CD4-positive, alpha-beta memory T cell (primary cell): Measurements from ENCODE around the gene SLC7A6. TPM values are rescaled to one million over a fixed set of nuclear protein-coding genes. Genes with fewer than 3 reads are reported as not detected.
A peak's percentile ranks its signal among the peaks of the same experiment; 100 is the strongest.

Experiments
- CTCF ChIA-PET: fragments of 350-600 bp; sonication (Branson Sonifier 250); formaldehyde crosslinking; loops from one replicate; lab custom pipeline; 2021; ENCODE audit warnings: inconsistent platforms; ENCODE audit not compliant: partially characterized antibody; lab: Charles Lee
- POLR2A ChIA-PET: fragments of 350-600 bp; sonication (Branson Sonifier 250); formaldehyde crosslinking; loops from one replicate; lab custom pipeline; 2021; ENCODE audit not compliant: partially characterized antibody; lab: Charles Lee
- DNase-seq, 5 donors: peaks; one replicate each; pipeline versions ENCODE4 v3.0.0 to v3.0.0-alpha.2; 2020 to 2022; ENCODE audit warnings: mixed read lengths in 1 of 5
- H3K27ac ChIP-seq: one replicate; pipeline ENCODE4 v1.7.0; 2013; ENCODE audit warnings: low read depth, low read length
- H3K27me3 ChIP-seq: 2 replicates; pipeline ENCODE4 v1.7.0; 2013; ENCODE audit warnings: mild to moderate bottlenecking, low read length, moderate library complexity; ENCODE audit not compliant: insufficient read depth
- H3K36me3 ChIP-seq: 2 replicates; pipeline ENCODE4 v1.7.0; 2013; ENCODE audit warnings: mild to moderate bottlenecking, low read length, moderate library complexity; ENCODE audit not compliant: insufficient read depth
- H3K4me1 ChIP-seq: 2 replicates; pipeline ENCODE4 v1.7.0; 2013; ENCODE audit warnings: mild to moderate bottlenecking, low read length, moderate library complexity; ENCODE audit not compliant: insufficient read depth
- H3K4me3 ChIP-seq, 2 donors: one replicate each; pipeline ENCODE4 v1.7.0; 2013; ENCODE audit warnings: low read length in 2 of 2, mild to moderate bottlenecking in 1 of 2
- H3K9me3 ChIP-seq, 2 donors: one replicate each; pipeline ENCODE4 v1.7.0; 2013; ENCODE audit warnings: low read length in 2 of 2, control low read depth in 1 of 2; ENCODE audit not compliant: control insufficient read depth in 1 of 2
- H3K27ac Mint-ChIP-seq, 7 donors: one replicate each; pipeline ENCODE4 v1.8.0; 2020 to 2021; ENCODE audit warnings: mixed read lengths in 7 of 7, mild to moderate bottlenecking in 6 of 7, inconsistent platforms in 3 of 7, moderate library complexity in 3 of 7
- H3K27me3 Mint-ChIP-seq, 2 donors: one replicate each; pipeline ENCODE4 v1.8.0; 2020 to 2021; ENCODE audit warnings: mixed read lengths in 2 of 2
- H3K36me3 Mint-ChIP-seq, 2 donors: one replicate each; pipeline ENCODE4 v1.8.0; 2020 to 2021; ENCODE audit warnings: mixed read lengths in 2 of 2, inconsistent platforms in 1 of 2, mild to moderate bottlenecking in 1 of 2
- H3K4me1 Mint-ChIP-seq, 4 donors: one replicate each; pipeline ENCODE4 v1.8.0; 2020 to 2021; ENCODE audit warnings: mixed read lengths in 4 of 4, mild to moderate bottlenecking in 1 of 4
- H3K4me3 Mint-ChIP-seq, 8 donors: one replicate each; pipeline ENCODE4 v1.8.0; 2020 to 2021; ENCODE audit warnings: mixed read lengths in 8 of 8, mild to moderate bottlenecking in 7 of 8, moderate library complexity in 6 of 8, inconsistent platforms in 3 of 8
- H3K9me3 Mint-ChIP-seq, 8 donors: one replicate each; pipeline ENCODE4 v1.8.0; 2020 to 2021; ENCODE audit warnings: mixed read lengths in 8 of 8, mild to moderate bottlenecking in 5 of 8, inconsistent platforms in 3 of 8, moderate library complexity in 1 of 8
- intact Hi-C: fragments of 100-400 bp; cut with micrococcal nuclease; formaldehyde crosslinking; loops from one replicate; pipeline ENCODE4 v1.15.1; 2023
- polyA plus RNA-seq, 2 donors: library from polyadenylated mRNA; unstranded; fragments of 300-500 nt; fragmentation: Illumina TruSeq; gene quantifications; one replicate each; pipeline ENCODE4 v1.2.3, GENCODE V29; 2021
- total RNA-seq, 2 experiments: library from RNA; stranded (reverse); gene quantifications; one replicate each; pipeline ENCODE4 v1.2.3, GENCODE V29; 2021

Gene SLC7A6
- total and polyA plus RNA-seq, 4 experiments from 2014 or later: 14.4 to 194 (median 105) TPM

- H3K36me3 ChIP-seq: peaks cover 16% of the 10 kb centered on the region
- Mint-ChIP-seq H3K4me1 (peaks cover 8 to 19% (median 14%) of the 10 kb centered on the region in 4 donors), H3K27me3 (no peaks in the 10 kb centered on the region), H3K36me3 (peaks cover 18 to 48% of the 10 kb centered on the region in 2 donors), H3K4me3 (no peak overlapping the region), H3K9me3 (no peaks in the 10 kb centered on the region), H3K27ac (peak overlapping the region; percentile 5 to 88 (median 19))
- CTCF ChIA-PET: interaction anchor here (0.6 to 18.1 kb wide), 36 partner anchors 10 to 287 kb away, joined by 3 to 575 read pairs (median 6); partner anchors contain the start of genes PLA2G15, PRMT7, SLC7A6 and SLC7A6OS
- DNase-seq: peak; percentile 77 to 83 (median 78)
- H3K4me3 ChIP-seq: no peak overlapping the region
- no peaks in the 10 kb centered on the region for H3K9me3 ChIP-seq
- peaks cover 16% of the 10 kb centered on the region for H3K4me1 ChIP-seq
- intact Hi-C loops: loop anchor here (1.0 kb wide), 3 partner anchors 17 to 88 kb away; partner anchors contain the start of gene PRMT7
- no peak overlapping the region for H3K27ac ChIP-seq
- no peaks in the 10 kb centered on the region for H3K27me3 ChIP-seq
- POLR2A ChIA-PET: interaction anchor here (0.6 to 4.1 kb wide), 10 partner anchors 17 to 744 kb away, joined by 3 to 70 read pairs (median 4); partner anchors contain the start of genes PRMT7, SLC7A6 and SLC7A6OS
These were observed 64.0 kb downstream of the SLC7A6 start for GRCh38 chr16:68328151-68328859.

GRCh38 chr16:68328860-68329390, 64.6 kb downstream of the SLC7A6 start:
- CTCF ChIA-PET: interaction anchor here (0.6 to 18.1 kb wide), 35 partner anchors 10 to 288 kb away, joined by 3 to 575 read pairs (median 6); partner anchors contain the start of genes PLA2G15, PRMT7, SLC7A6 and SLC7A6OS
- peaks cover 8 to 19% (median 14%) of the 10 kb centered on the region in 4 donors for H3K4me1 Mint-ChIP-seq
- no peak overlapping the region for H3K4me3 Mint-ChIP-seq
- Histone ChIP-seq H3K36me3 (peaks cover 16% of the 10 kb centered on the region), H3K4me3 (no peak overlapping the region), H3K9me3 (no peaks in the 10 kb centered on the region), H3K27ac (no peak overlapping the region), H3K4me1 (peaks cover 16% of the 10 kb centered on the region), H3K27me3 (no peaks in the 10 kb centered on the region)
- POLR2A ChIA-PET: interaction anchor here (0.6 to 4.1 kb wide), 9 partner anchors 43 to 745 kb away, joined by 3 to 70 read pairs (median 4); partner anchors contain the start of genes PLA2G15 and SLC7A6
- peaks cover 18 to 45% of the 10 kb centered on the region in 2 donors for H3K36me3 Mint-ChIP-seq
- DNase-seq: no peak
- peak overlapping the region in 6 of 7 donors; percentile 5 to 39 (median 14) for H3K27ac Mint-ChIP-seq
- H3K27me3 Mint-ChIP-seq: no peaks in the 10 kb centered on the region
- no peaks in the 10 kb centered on the region for H3K9me3 Mint-ChIP-seq
- intact Hi-C loops: loop anchor here (1.0 kb wide), 3 partner anchors 18 to 89 kb away; partner anchors contain the start of gene PRMT7

GRCh38 chr16:68331879-68332410, 67.6 kb downstream of the SLC7A6 start:
- Mint-ChIP-seq H3K27me3 (no peaks in the 10 kb centered on the region), H3K9me3 (no peaks in the 10 kb centered on the region), H3K27ac (peak overlapping the region in 3 of 7 donors; percentile 5 to 89 (median 47)), H3K4me1 (peaks cover 11 to 19% (median 16%) of the 10 kb centered on the region in 4 donors), H3K36me3 (peaks cover 25 to 43% of the 10 kb centered on the region in 2 donors), H3K4me3 (no peak overlapping the region)
- Histone ChIP-seq H3K9me3 (no peaks in the 10 kb centered on the region), H3K27ac (no peak overlapping the region), H3K36me3 (peaks cover 7% of the 10 kb centered on the region), H3K4me1 (peaks cover 16% of the 10 kb centered on the region), H3K4me3 (no peak overlapping the region), H3K27me3 (no peaks in the 10 kb centered on the region)
- ChIA-PET POLR2A (interaction anchor here (1.1 kb wide), 1 partner anchor 69 kb away, joined by 4 read pairs; no protein-coding TSS in a partner anchor), CTCF (interaction anchor here (18.1 kb wide), 1 partner anchor 71 kb away, joined by 575 read pairs; the partner anchor contains the start of gene SLC7A6)
- intact Hi-C loops: no loop called here
- DNase-seq: no peak

GRCh38 chr16:68332411-68333121, 68.2 kb downstream of the SLC7A6 start:
- no peaks in the 10 kb centered on the region for H3K9me3 Mint-ChIP-seq
- POLR2A ChIA-PET: interaction anchor here (1.1 kb wide), 1 partner anchor 70 kb away, joined by 4 read pairs; no protein-coding TSS in a partner anchor
- DNase-seq: no peak
- H3K4me3 ChIP-seq: no peak overlapping the region
- no peaks in the 10 kb centered on the region for H3K27me3 ChIP-seq
- CTCF ChIA-PET: interaction anchor here (0.7 to 18.1 kb wide), 2 partner anchors 72 to 838 kb away, joined by 3 to 575 read pairs; partner anchors contain the start of gene SLC7A6
- peaks cover 13% of the 10 kb centered on the region for H3K36me3 ChIP-seq
- H3K9me3 ChIP-seq: no peaks in the 10 kb centered on the region
- no peak overlapping the region for H3K4me3 Mint-ChIP-seq
- H3K27me3 Mint-ChIP-seq: no peaks in the 10 kb centered on the region
- peak overlapping the region in 3 of 7 donors; percentile 5 to 89 (median 79) for H3K27ac Mint-ChIP-seq
- peaks cover 8 to 19% (median 16%) of the 10 kb centered on the region in 4 donors for H3K4me1 Mint-ChIP-seq
- peaks cover 26 to 46% of the 10 kb centered on the region in 2 donors for H3K36me3 Mint-ChIP-seq
- intact Hi-C loops: no loop called here
- H3K4me1 ChIP-seq: peaks cover 16% of the 10 kb centered on the region
- H3K27ac ChIP-seq: no peak overlapping the region

- no peaks in the 10 kb centered on the region for H3K27me3 ChIP-seq
- ChIA-PET CTCF (interaction anchor here (0.8 to 18.1 kb wide), 3 partner anchors 24 to 109 kb away, joined by 3 to 575 read pairs (median 4); partner anchors contain the start of genes PRMT7, SLC7A6 and SLC7A6OS), POLR2A (interaction anchor here (1.2 to 1.4 kb wide), 2 partner anchors 71 to 90 kb away, joined by 3 to 4 read pairs; partner anchors contain the start of genes PLA2G15 and SLC7A6)
- peaks cover 35% of the 10 kb centered on the region for H3K36me3 ChIP-seq
- H3K4me1 ChIP-seq: peaks cover 8% of the 10 kb centered on the region
- no peak overlapping the region for H3K27ac ChIP-seq
- H3K9me3 Mint-ChIP-seq: no peaks in the 10 kb centered on the region
- no peak overlapping the region for H3K27ac Mint-ChIP-seq
- no peak overlapping the region for H3K4me3 ChIP-seq
- no peak for DNase-seq
- H3K4me3 Mint-ChIP-seq: no peak overlapping the region
- intact Hi-C loops: no loop called here
- H3K36me3 Mint-ChIP-seq: peaks cover 44 to 58% of the 10 kb centered on the region in 2 donors
- peaks cover 5 to 12% (median 11%) of the 10 kb centered on the region in 4 donors for H3K4me1 Mint-ChIP-seq
- no peaks in the 10 kb centered on the region for H3K9me3 ChIP-seq
- H3K27me3 Mint-ChIP-seq: no peaks in the 10 kb centered on the region
These were observed 70.8 kb downstream of the SLC7A6 start for GRCh38 chr16:68335175-68335574.

GRCh38 chr16:68338326-68339119, 74.2 kb downstream of the SLC7A6 start:
- Mint-ChIP-seq H3K9me3 (no peaks in the 10 kb centered on the region), H3K36me3 (peaks cover 52 to 74% of the 10 kb centered on the region in 2 donors), H3K27ac (peak overlapping the region in 1 of 7 donors; percentile 78), H3K4me1 (peaks cover 0 to 4% (median 2%) of the 10 kb centered on the region in 4 donors), H3K4me3 (no peak overlapping the region), H3K27me3 (no peaks in the 10 kb centered on the region)
- no peak overlapping the region for H3K4me3 ChIP-seq
- POLR2A ChIA-PET: interaction anchor here (1.1 to 1.2 kb wide), 2 partner anchors 23 to 77 kb away, joined by 3 to 4 read pairs; no protein-coding TSS in a partner anchor
- H3K4me1 ChIP-seq: no peaks in the 10 kb centered on the region
- DNase-seq: no peak
- H3K27ac ChIP-seq: no peak overlapping the region
- H3K27me3 ChIP-seq: no peaks in the 10 kb centered on the region
- intact Hi-C loops: no loop called here
- H3K9me3 ChIP-seq: no peaks in the 10 kb centered on the region
- CTCF ChIA-PET: interaction anchor here (1.2 to 4.7 kb wide), 3 partner anchors 10 to 75 kb away, joined by 3 to 23 read pairs (median 5); partner anchors contain the start of gene SLC7A6
- H3K36me3 ChIP-seq: peaks cover 51% of the 10 kb centered on the region
